ENCODE results near the gene SNX21.

- TF ChIP-seq CTCF (IDR thresholded peaks at IDR 0.05), result no peak
- no peak for TF ChIP-seq POLR2A (IDR thresholded peaks at IDR 0.05)
These were observed 53.2 kb downstream of the SNX21 start for GRCh38 chr20:45886590-45887345.
